ENCODE data around the gene ATOSA. TPM values are rescaled to one million over a fixed set of nuclear protein-coding genes. Genes with fewer than 3 reads are reported as not detected.

The ATOSA gene
- total and polyA plus RNA-seq, 2 of the 8 experiments (the other 6 are each of a cell fraction or from before 2014, with no cell fraction given): 4.6 to 7.9 TPM

DNA sequence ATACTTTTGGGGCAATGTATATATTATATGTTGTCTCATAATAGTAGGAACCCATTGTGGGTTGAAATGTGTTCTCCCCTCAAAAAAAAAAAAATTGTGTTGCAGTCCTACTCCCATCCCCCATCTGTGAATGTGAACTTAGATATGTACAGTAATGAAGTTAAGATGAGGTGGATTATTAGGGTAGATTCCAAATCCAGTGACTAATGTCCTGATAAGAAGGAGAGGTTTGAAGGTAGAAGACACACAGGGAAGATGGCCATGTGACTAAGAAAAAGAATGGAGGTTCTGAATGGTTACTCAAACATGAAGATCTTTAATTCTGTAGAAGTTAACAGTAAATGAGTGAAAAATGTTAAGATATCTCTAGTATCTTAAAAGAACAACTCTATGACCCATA lies 3.0 kb upstream of the ATOSA start:
- H3K4me3 ChIP-seq (ENCODE audit: extremely low read depth in 1 of 4, insufficient read depth in 2 of 4, low read depth in 3 of 4, low read length in 4 of 4): no peak overlapping the region
- no peak overlapping the region for H2BK15ac ChIP-seq (ENCODE audit: low read length)
- H4K5ac ChIP-seq (ENCODE audit: insufficient read length, low read depth, low read length): no peak overlapping the region
- H3K23me2 ChIP-seq (ENCODE audit: low read depth, low read length): no peaks in the 10 kb centered on the region; the same call in 1 of the 2 replicates
- no peak overlapping the region for H2AFZ ChIP-seq (ENCODE audit: low read length)
- H2BK12ac ChIP-seq (ENCODE audit: low read depth, low read length): no peak overlapping the region
- H2BK120ac ChIP-seq (replicated peaks; ENCODE audit: low read depth, low read length): no peak overlapping the region
- no peaks in the 10 kb centered on the region for H3K27me3 ChIP-seq (replicated peaks in 1 of 4; ENCODE audit: control insufficient read depth in 3 of 4, extremely low read depth in 1 of 4, insufficient read depth in 3 of 4, low read length in 3 of 4)
- H3K4ac ChIP-seq (replicated peaks; ENCODE audit: insufficient read length, low read depth, low read length): no peak overlapping the region
- H3K4me2 ChIP-seq (ENCODE audit: insufficient read depth in 1 of 2, low read depth in 2 of 2, low read length in 2 of 2): no peak overlapping the region
- H3K18ac ChIP-seq (ENCODE audit: extremely low read depth, low read length): no peak overlapping the region
- no peak overlapping the region for H2BK5ac ChIP-seq (ENCODE audit: low read depth, low read length)
- H3K9me3 ChIP-seq (ENCODE audit: insufficient read depth in 2 of 2, low read depth in 1 of 2, low read length in 1 of 2): no peaks in the 10 kb centered on the region
- no peak overlapping the region for H4K91ac ChIP-seq (replicated peaks; ENCODE audit: insufficient read length, low read length)
- DNase-seq (ENCODE audit: low read depth in 1 of 2, low spot score in 2 of 2): no peak
- H2AK5ac ChIP-seq (ENCODE audit: low read depth, low read length): no peak overlapping the region
- H4K20me1 ChIP-seq (replicated peaks in 1 of 2; ENCODE audit: control insufficient read depth in 1 of 2, insufficient read depth in 2 of 2, low read length in 2 of 2): no peaks in the 10 kb centered on the region
- H4K8ac ChIP-seq (ENCODE audit: extremely low read depth, insufficient read depth, low read length): no peak overlapping the region
- H3K56ac ChIP-seq (replicated peaks; ENCODE audit: insufficient read length, low read depth, low read length): no peak overlapping the region
- ChIA-PET POLR2A (ENCODE audit: partially characterized antibody) (no interaction called here), CTCF (ENCODE audit: partially characterized antibody) (no interaction called here)
- no peak overlapping the region for H2BK20ac ChIP-seq (ENCODE audit: low read length)
- TF ChIP-seq HDAC6 (IDR thresholded peaks at IDR 0.05; ENCODE audit: low read depth, low read length) (no peak), SAP30 (IDR thresholded peaks at IDR 0.05; ENCODE audit: insufficient read depth, insufficient replicate concordance, low read length) (no peak), CREB1 (IDR thresholded peaks at IDR 0.05) (no peak), TCF12 (IDR thresholded peaks at IDR 0.05; ENCODE audit: low read depth, low read length) (no peak), BACH1 (IDR thresholded peaks at IDR 0.05; ENCODE audit: low read length) (no peak), CTBP2 (IDR thresholded peaks at IDR 0.05; ENCODE audit: borderline replicate concordance, insufficient read depth, insufficient read length, low read length) (no peak), SP1 (IDR thresholded peaks at IDR 0.05; ENCODE audit: low read depth, low read length) (no peak), POU5F1 (IDR thresholded peaks at IDR 0.05; ENCODE audit: low read depth, low read length) (no peak), SP4 (IDR thresholded peaks at IDR 0.05; ENCODE audit: low read length) (no peak), TAF7 (optimal IDR thresholded peaks at IDR 0.05; ENCODE audit: borderline replicate concordance, low read depth, low read length) (no peak), RBBP5 (IDR thresholded peaks at IDR 0.05; ENCODE audit: borderline replicate concordance, low read depth, low read length) (no peak)
- TF ChIP-seq, protein P1, sequence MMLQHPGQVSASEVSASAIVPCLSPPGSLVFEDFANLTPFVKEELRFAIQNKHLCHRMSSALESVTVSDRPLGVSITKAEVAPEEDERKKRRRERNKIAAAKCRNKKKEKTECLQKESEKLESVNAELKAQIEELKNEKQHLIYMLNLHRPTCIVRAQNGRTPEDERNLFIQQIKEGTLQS (IDR thresholded peaks at IDR 0.05; ENCODE audit: insufficient read depth, low read depth, low read length): no peak
- TF ChIP-seq, protein P2, sequence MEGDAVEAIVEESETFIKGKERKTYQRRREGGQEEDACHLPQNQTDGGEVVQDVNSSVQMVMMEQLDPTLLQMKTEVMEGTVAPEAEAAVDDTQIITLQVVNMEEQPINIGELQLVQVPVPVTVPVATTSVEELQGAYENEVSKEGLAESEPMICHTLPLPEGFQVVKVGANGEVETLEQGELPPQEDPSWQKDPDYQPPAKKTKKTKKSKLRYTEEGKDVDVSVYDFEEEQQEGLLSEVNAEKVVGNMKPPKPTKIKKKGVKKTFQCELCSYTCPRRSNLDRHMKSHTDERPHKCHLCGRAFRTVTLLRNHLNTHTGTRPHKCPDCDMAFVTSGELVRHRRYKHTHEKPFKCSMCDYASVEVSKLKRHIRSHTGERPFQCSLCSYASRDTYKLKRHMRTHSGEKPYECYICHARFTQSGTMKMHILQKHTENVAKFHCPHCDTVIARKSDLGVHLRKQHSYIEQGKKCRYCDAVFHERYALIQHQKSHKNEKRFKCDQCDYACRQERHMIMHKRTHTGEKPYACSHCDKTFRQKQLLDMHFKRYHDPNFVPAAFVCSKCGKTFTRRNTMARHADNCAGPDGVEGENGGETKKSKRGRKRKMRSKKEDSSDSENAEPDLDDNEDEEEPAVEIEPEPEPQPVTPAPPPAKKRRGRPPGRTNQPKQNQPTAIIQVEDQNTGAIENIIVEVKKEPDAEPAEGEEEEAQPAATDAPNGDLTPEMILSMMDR (IDR thresholded peaks at IDR 0.05; ENCODE audit: control extremely low read depth in 1 of 3, insufficient read depth in 1 of 3, low read depth in 1 of 3, low read length in 3 of 3): no peak
- H3K9ac ChIP-seq (replicated peaks in 1 of 4; ENCODE audit: extremely low read depth in 1 of 4, low read depth in 3 of 4, low read length in 3 of 4): no peak overlapping the region
- H3K23ac ChIP-seq (ENCODE audit: insufficient read length): no peak overlapping the region
- FAIRE-seq: no peak
- H3K4me1 ChIP-seq (replicated peaks in 1 of 4; ENCODE audit: control insufficient read depth in 3 of 4, insufficient read depth in 4 of 4, low read length in 3 of 4): peaks cover 0 to 4% (median under 1%) of the 10 kb centered on the region in 4 experiments; a peak in 3 of 7 replicates
- H3K27ac ChIP-seq (ENCODE audit: low read depth, low read length): no peak overlapping the region
- no peaks in the 10 kb centered on the region for H3K36me3 ChIP-seq (ENCODE audit: control insufficient read depth in 2 of 4, insufficient read depth in 4 of 4, low read length in 3 of 4)
- H3K14ac ChIP-seq (ENCODE audit: insufficient read length): no peak overlapping the region
- H3K79me1 ChIP-seq (ENCODE audit: low read depth, low read length): no peaks in the 10 kb centered on the region
- H3K79me2 ChIP-seq (ENCODE audit: control insufficient read depth in 1 of 2, insufficient read depth in 2 of 2, low read length in 2 of 2): no peaks in the 10 kb centered on the region

Measured in H1 (cell line).